HG03135 (cell line): ENCODE data around the gene FAM241B.

Source experiments
- ATAC-seq: cut with Tn5 transposase; IDR thresholded peaks from one replicate; pipeline ENCODE4 v1.9.1; 2021; ENCODE audit warnings: mild to moderate bottlenecking, moderate library complexity; ENCODE audit not compliant: unreplicated experiment

FAM241B gene

GRCh38 chr10:69662901-69663300 is 32.9 kb downstream of the FAM241B start:
- no peak for ATAC-seq

DNA sequence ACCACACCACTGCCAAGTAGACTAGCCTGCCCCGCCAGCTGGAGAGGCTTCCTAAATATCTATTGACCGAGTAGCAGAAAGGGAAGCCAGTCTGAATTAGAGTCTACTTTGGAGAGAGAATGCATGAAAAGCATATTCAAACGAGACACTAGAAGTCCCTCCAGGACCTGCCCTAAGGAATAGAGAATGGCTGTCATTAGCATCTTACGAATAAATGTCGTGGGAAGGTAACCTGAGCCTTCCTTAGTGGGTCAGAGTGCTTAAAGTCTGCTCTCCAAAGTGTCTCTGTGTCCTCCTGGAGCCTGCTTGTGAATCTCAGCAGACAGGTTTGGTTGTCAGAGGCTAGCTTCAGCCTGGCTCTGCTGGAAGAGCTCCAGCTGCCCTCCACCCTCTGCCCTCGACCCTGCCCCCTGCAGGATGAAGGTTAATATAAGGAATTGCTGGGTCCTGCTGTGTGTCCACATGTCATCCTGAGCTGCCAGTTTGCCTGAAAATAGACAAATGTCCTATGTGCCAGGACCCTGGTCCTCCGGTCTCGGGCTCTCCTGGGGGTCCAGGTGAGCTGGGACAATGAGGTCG is 33.4 kb downstream of the FAM241B start:
- ATAC-seq: no peak

GRCh38 chr10:69665474-69666320 is 35.6 kb downstream of the FAM241B start:
- no peak for ATAC-seq

GRCh38 chr10:69666756-69667155 is 36.7 kb downstream of the FAM241B start:
- no peak for ATAC-seq

- ATAC-seq: no peak
Measured at GRCh38 chr10:69668721-69669120, 38.7 kb downstream of the FAM241B start.

DNA sequence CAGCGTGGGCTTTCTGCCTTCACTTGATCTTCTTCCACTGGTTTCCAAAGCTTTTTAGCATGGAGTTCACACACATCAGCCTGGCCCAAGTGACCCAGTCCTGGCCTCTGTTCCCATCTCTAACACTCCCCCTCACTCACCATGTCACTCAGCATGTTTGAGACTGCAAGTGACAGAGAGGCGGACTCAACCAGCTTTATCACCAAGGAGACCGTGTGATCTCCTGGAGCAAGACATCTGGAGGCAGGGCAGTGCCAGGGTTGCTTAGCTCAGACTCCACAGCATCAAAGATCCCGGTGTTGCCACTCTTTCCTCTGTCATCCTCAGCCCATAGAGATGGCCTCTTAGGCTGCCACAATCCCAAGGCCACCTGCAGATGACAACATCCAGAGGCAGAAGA is 39.4 kb downstream of the FAM241B start:
- ATAC-seq: no peak

GRCh38 chr10:69673521-69673920 is 43.5 kb downstream of the FAM241B start:
- ATAC-seq: no peak

DNA sequence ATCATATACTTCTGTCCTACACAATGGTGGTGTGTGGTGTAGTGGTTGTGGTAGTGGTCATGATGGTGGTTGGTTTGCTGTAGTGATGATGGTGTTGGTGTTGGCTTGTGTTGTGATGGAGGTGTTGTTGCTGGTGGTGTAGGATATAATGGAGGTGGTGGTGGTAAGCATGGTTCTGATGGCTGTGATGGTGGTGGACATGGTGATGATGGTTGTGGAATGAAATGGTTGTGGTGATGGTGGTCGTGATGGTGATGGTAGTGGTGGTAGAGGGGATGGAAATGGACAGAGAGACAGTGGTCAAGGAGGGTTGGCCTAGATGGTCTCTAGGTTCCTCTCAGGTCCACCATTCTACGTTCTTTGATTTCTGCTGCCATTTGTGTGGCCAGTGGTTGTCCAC is 44.7 kb downstream of the FAM241B start:
- no peak for ATAC-seq

- ATAC-seq: no peak
Measured at GRCh38 chr10:69676301-69676700, 46.3 kb downstream of the FAM241B start.

DNA sequence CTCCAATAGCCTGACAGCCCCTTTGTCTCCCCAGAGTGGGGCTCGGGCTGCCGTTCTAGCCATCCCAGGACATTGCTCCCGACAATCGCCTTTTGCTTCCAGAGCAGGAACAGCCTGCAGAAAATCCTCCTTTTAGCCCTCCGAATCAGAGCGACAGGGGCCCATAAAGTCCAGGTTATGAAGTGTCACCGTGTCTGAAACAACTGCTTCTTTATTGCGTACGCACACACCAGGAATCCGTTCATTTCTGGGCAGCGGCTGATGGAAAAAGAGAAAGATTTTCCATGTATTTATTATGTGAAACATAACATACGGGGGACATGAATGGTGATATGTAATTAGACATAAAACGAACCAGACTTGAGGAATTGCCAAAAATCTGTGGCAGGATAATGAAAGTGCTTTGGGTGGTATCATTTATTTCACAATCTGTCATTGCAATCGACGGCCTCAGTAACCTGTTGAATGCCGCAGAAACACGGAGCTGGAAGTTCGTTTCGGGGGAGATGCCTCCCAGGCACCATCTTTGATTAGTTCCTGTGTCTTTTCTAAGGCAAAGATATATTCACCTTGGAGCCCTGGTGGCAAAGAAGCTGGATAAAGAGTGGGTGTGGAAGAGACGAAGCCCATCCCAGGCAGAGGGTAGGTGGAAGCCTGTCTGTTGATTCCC is 48.1 kb downstream of the FAM241B start:
- no peak for ATAC-seq

- no peak for ATAC-seq
Measured at GRCh38 chr10:69679736-69680135, 49.7 kb downstream of the FAM241B start.

DNA sequence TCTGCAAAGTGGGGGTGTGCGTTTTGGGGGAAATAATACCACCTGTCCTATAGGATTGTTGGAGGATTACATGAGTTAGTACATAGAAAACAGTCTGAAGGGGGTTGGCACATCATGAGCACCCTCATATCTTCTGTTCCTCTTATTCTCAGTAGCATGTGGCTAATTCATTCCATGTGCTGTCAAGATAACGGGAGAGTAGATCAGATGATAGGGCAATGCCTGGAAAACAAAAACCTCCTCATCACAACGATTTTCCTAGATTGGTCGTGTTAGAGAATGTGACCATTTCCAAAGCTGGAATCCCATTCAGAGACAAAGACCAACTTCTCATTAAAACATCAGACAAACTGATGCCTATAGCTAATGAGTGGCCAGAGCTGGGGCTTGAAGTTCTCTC is 50.6 kb downstream of the FAM241B start:
- ATAC-seq: no peak

- ATAC-seq: no peak
Measured at GRCh38 chr10:69681436-69681835, 51.4 kb downstream of the FAM241B start.

GRCh38 chr10:69682955-69683474 is 53.0 kb downstream of the FAM241B start:
- no peak for ATAC-seq
